SK-N-SH (cell line): ENCODE data around the gene ZBTB16. TPM values are rescaled to one million over a fixed set of nuclear protein-coding genes. Genes with fewer than 3 reads are reported as not detected.

Experiments
- CTCF ChIA-PET: fragments of 300-600, 350-600 bp; formaldehyde crosslinking; extraction: SDS; loops from one replicate; lab custom pipeline; 2021; lab: Yijun Ruan, JAX
- POLR2A ChIA-PET: fragments of 350-600 bp; sonication (Branson Sonifier 250); formaldehyde crosslinking; extraction: SDS; loops from one replicate; lab custom pipeline; 2020; ENCODE audit warnings: antibody characterized with exemption, inconsistent platforms; lab: Yijun Ruan, JAX
- DNase-seq: peaks from one replicate; pipeline ENCODE4 v3.0.0; 2012
- H2AFZ ChIP-seq: fragments of 200-600 bp; sonication (generic); 2 replicates; pipeline ENCODE4 v1.8.1; 2016; ENCODE audit warnings: antibody characterized with exemption, mild to moderate bottlenecking, low read depth
- H3F3A ChIP-seq: fragments of 200-600 bp; sonication (generic); replicated peaks from 2 replicates; pipeline ENCODE3; 2016; ENCODE audit warnings: antibody characterized with exemption, mild to moderate bottlenecking; ENCODE audit not compliant: insufficient read depth
- H3K27ac ChIP-seq, 2 experiments: fragments of 200-500 bp in 1 of 2; fragments of 200-600 bp in 1 of 2; sonication (Bioruptor generic) in 1 of 2; sonication (generic), shearing (Covaris generic) in 1 of 2; 2 replicates each; pipeline versions ENCODE4 v1.5.1 to v1.6.1; 2014 to 2016; ENCODE audit warnings: low read depth in 2 of 2, inconsistent platforms in 1 of 2, low read length in 1 of 2, mild to moderate bottlenecking in 1 of 2, mixed read lengths in 1 of 2
- H3K27me3 ChIP-seq: fragments of 200-600 bp; sonication (generic), shearing (Covaris generic); 2 replicates; pipeline ENCODE4 v1.6.1; 2016; ENCODE audit warnings: mixed run types; ENCODE audit not compliant: insufficient read depth
- H3K36me3 ChIP-seq, 2 experiments: fragments of 200-500 bp in 1 of 2; fragments of 200-600 bp in 1 of 2; sonication (Bioruptor generic) in 1 of 2; sonication (generic) in 1 of 2; replicated peaks in 1 of 2; 2 replicates each; pipeline versions ENCODE3 to v1.5.1; 2014 to 2016; ENCODE audit warnings: low read length in 1 of 2, mild to moderate bottlenecking in 1 of 2; ENCODE audit not compliant: insufficient read depth in 2 of 2, control insufficient read depth in 1 of 2
- H3K4me1 ChIP-seq, 2 experiments: fragments of 200-500 bp in 1 of 2; fragments of 200-600 bp in 1 of 2; sonication (Bioruptor generic) in 1 of 2; sonication (generic), shearing (Covaris generic) in 1 of 2; 2 replicates each; pipeline versions ENCODE4 v1.5.1 to v1.6.1; 2014 to 2016; ENCODE audit warnings: low read depth in 1 of 2, low read length in 1 of 2, mixed run types in 1 of 2; ENCODE audit not compliant: insufficient read depth in 2 of 2, control insufficient read depth in 1 of 2
- H3K4me2 ChIP-seq: fragments of 200-600 bp; sonication (generic), shearing (Covaris generic); 2 replicates; pipeline ENCODE4 v1.6.1; 2017; ENCODE audit warnings: mixed run types
- H3K4me3 ChIP-seq, 2 experiments: fragments of 200-500 bp in 1 of 2; fragments of 200-600 bp in 1 of 2; sonication (Bioruptor generic) in 1 of 2; sonication (generic), shearing (Covaris generic) in 1 of 2; 2 replicates each; pipeline versions ENCODE4 v1.5.1 to v1.8.1; 2014 to 2016; ENCODE audit warnings: low read depth in 2 of 2, inconsistent platforms in 1 of 2, low read length in 1 of 2, mild to moderate bottlenecking in 1 of 2, mixed read lengths in 1 of 2, moderate library complexity in 1 of 2
- H3K79me2 ChIP-seq: fragments of 200-600 bp; sonication (generic); 2 replicates; pipeline ENCODE4 v1.8.1; 2017; ENCODE audit warnings: mild to moderate bottlenecking; ENCODE audit not compliant: insufficient read depth
- H3K9ac ChIP-seq: fragments of 200-600 bp; sonication (generic); 2 replicates; pipeline ENCODE4 v1.6.1; 2017; ENCODE audit warnings: mixed run types
- H3K9me2 ChIP-seq: fragments of 200-600 bp; sonication (generic); 2 replicates; pipeline ENCODE4 v1.6.1; 2017; ENCODE audit warnings: mixed run types
- H3K9me3 ChIP-seq: fragments of 200-600 bp; sonication (generic); 2 replicates; pipeline ENCODE4 v1.6.1; 2017; ENCODE audit warnings: mixed run types, mild to moderate bottlenecking, moderate library complexity
- H4K20me1 ChIP-seq: fragments of 200-600 bp; sonication (generic); 2 replicates; pipeline ENCODE4 v1.6.1; 2017; ENCODE audit warnings: mild to moderate bottlenecking, mixed run types; ENCODE audit not compliant: insufficient read depth
- CHD2 ChIP-seq: fragments of 150-350 bp; IDR thresholded peaks from 2 replicates; pipeline ENCODE4 v1.6.1; 2018; ENCODE audit warnings: low read length; ENCODE audit not compliant: partially characterized antibody
- ELF1 ChIP-seq: IDR thresholded peaks from 2 replicates; pipeline ENCODE4 v1.4.0; 2012
- EP300 ChIP-seq, 2 experiments: IDR thresholded peaks; 2 replicates each; pipeline versions ENCODE4 v1.4.0 to v1.6.1; 2012; ENCODE audit warnings: borderline replicate concordance in 1 of 2, low read depth in 1 of 2, low read length in 1 of 2
- FOSL2 ChIP-seq: IDR thresholded peaks from 2 replicates; pipeline ENCODE4 v1.4.0; 2012; ENCODE audit warnings: low read depth, mild to moderate bottlenecking, moderate library complexity, borderline replicate concordance
- GATA2 ChIP-seq: sonication (generic); formaldehyde crosslinking; IDR thresholded peaks from 2 replicates; pipeline ENCODE4 v1.5.0; 2020; ENCODE audit warnings: mild to moderate bottlenecking, missing genetic modification reagents
- IRF3 ChIP-seq: fragments of 150-350 bp; IDR thresholded peaks from 2 replicates; pipeline ENCODE4 v1.6.1; 2016; ENCODE audit warnings: mild to moderate bottlenecking, low read depth, low read length
- JUND ChIP-seq: IDR thresholded peaks from 2 replicates; pipeline ENCODE4 v1.4.0; 2012
- MAX ChIP-seq: IDR thresholded peaks from 2 replicates; pipeline ENCODE4 v1.4.0; 2012; ENCODE audit warnings: low read depth
- MEF2A ChIP-seq: IDR thresholded peaks from 2 replicates; pipeline ENCODE4 v1.4.0; 2012; ENCODE audit warnings: low read depth, borderline replicate concordance
- MXI1 ChIP-seq: IDR thresholded peaks from 2 replicates; pipeline ENCODE4 v1.6.1; 2012; ENCODE audit warnings: mild to moderate bottlenecking, low read depth, low read length, improper control_type of control experiment
- NFIC ChIP-seq: IDR thresholded peaks from 2 replicates; pipeline ENCODE4 v1.4.0; 2012; ENCODE audit warnings: borderline replicate concordance
- NRF1 ChIP-seq: IDR thresholded peaks from 2 replicates; pipeline ENCODE4 v1.6.1; 2012; ENCODE audit warnings: low read depth, mild to moderate bottlenecking, low read length
- RFX5 ChIP-seq: IDR thresholded peaks from 2 replicates; pipeline ENCODE4 v1.6.1; 2012; ENCODE audit warnings: mild to moderate bottlenecking, improper control_type of control experiment, low read length
- RXRA ChIP-seq: IDR thresholded peaks from 2 replicates; pipeline ENCODE4 v1.4.0; 2012; ENCODE audit warnings: low read depth, mild to moderate bottlenecking, borderline replicate concordance
- TAF1 ChIP-seq: IDR thresholded peaks from 2 replicates; pipeline ENCODE4 v1.6.1; 2012; ENCODE audit warnings: low read depth, mild to moderate bottlenecking, low read length, moderate library complexity, borderline replicate concordance
- TCF12 ChIP-seq: IDR thresholded peaks from 2 replicates; pipeline ENCODE4 v1.4.0; 2012
- TEAD4 ChIP-seq: IDR thresholded peaks from 2 replicates; pipeline ENCODE4 v1.4.0; 2012; ENCODE audit warnings: mild to moderate bottlenecking, borderline replicate concordance; ENCODE audit not compliant: insufficient read depth
- USF2 ChIP-seq: fragments of 150-350 bp; IDR thresholded peaks from 2 replicates; pipeline ENCODE4 v1.6.1; 2017; ENCODE audit warnings: antibody characterized with exemption, low read length, low read depth, borderline replicate concordance
- YY1 ChIP-seq: IDR thresholded peaks from 2 replicates; pipeline ENCODE4 v1.4.0; 2012; ENCODE audit warnings: low read depth, mild to moderate bottlenecking
- ZBTB33 ChIP-seq: IDR thresholded peaks from 2 replicates; pipeline ENCODE4 v1.4.0; 2012; ENCODE audit warnings: low read depth, borderline replicate concordance
- WGBS: methylation state at CpG from one replicate; pipeline ENCODE4 v1.1.6; 2017; ENCODE audit warnings: low lambda C conversion rate; 5-methylcytosine and 5-hydroxymethylcytosine counted together
- polyA plus RNA-seq, 3 experiments: library from polyadenylated mRNA; depleted of rRNA; stranded (reverse); fragments of >200 nt; gene quantifications; 2 replicates each; pipeline ENCODE4 v1.2.3, GENCODE V29; 2012

ZBTB16 gene
- polyA plus RNA-seq, 1 of the 3 experiments (the other 2 are of a cell fraction): not detected

GRCh38 chr11:114066046-114066648 lies 6.6 kb downstream of the ZBTB16 start:
- H3K4me3 ChIP-seq: no peak overlapping the region
- H2AFZ ChIP-seq: no peak overlapping the region
- H3K27me3 ChIP-seq: peaks cover 39% of the 10 kb centered on the region
- H4K20me1 ChIP-seq: no peaks in the 10 kb centered on the region
- no peak overlapping the region for H3K27ac ChIP-seq
- 61% methylated on average over 12 of the region's 14 CpGs for WGBS
- peaks cover 0 to 2% of the 10 kb centered on the region in 2 experiments; a peak in 1 of 4 replicates for H3K4me1 ChIP-seq
- no peak for TF ChIP-seq RXRA
- no peak for TF ChIP-seq MXI1
- no peak for TF ChIP-seq RFX5
- no peak for TF ChIP-seq USF2
- no peak for TF ChIP-seq IRF3
- no peak for TF ChIP-seq EP300 (IDR thresholded peaks at IDR 0.05; ENCODE audit: borderline replicate concordance in 1 of 2, low read depth in 1 of 2, low read length in 1 of 2)
- TF ChIP-seq TAF1: no peak
- no peak for TF ChIP-seq JUND
- TF ChIP-seq CHD2: no peak
- no peak for TF ChIP-seq NFIC
- no peak for TF ChIP-seq MEF2A
- TF ChIP-seq YY1: no peak
- no peak for TF ChIP-seq ZBTB33
- TF ChIP-seq NRF1: no peak
- TF ChIP-seq GATA2: no peak
- no peak for TF ChIP-seq ELF1
- no peak for TF ChIP-seq TCF12
- no peak for TF ChIP-seq TEAD4
- no peak for TF ChIP-seq MAX
- no peak for TF ChIP-seq FOSL2
- no peaks in the 10 kb centered on the region for H3K79me2 ChIP-seq
- CTCF ChIA-PET: interaction anchor here (0.7 to 2.7 kb wide), 3 partner anchors 12 to 195 kb away, joined by 3 to 8 read pairs (median 4); no protein-coding TSS in a partner anchor
- no peak overlapping the region for H3K9ac ChIP-seq
- H3K4me2 ChIP-seq: no peak overlapping the region
- H3K9me3 ChIP-seq: no peaks in the 10 kb centered on the region
- DNase-seq: no peak
- no peaks in the 10 kb centered on the region for H3K9me2 ChIP-seq
- no peaks in the 10 kb centered on the region for H3F3A ChIP-seq
- POLR2A ChIA-PET: no interaction called here
- H3K36me3 ChIP-seq: no peaks in the 10 kb centered on the region
